Measurements from ENCODE around the gene RAPGEF3. TPM values are rescaled to one million over a fixed set of nuclear protein-coding genes. Genes with fewer than 3 reads are reported as not detected.

RAPGEF3 gene
- total RNA-seq, 1 donor from 2014 or later: 165 TPM

DNA sequence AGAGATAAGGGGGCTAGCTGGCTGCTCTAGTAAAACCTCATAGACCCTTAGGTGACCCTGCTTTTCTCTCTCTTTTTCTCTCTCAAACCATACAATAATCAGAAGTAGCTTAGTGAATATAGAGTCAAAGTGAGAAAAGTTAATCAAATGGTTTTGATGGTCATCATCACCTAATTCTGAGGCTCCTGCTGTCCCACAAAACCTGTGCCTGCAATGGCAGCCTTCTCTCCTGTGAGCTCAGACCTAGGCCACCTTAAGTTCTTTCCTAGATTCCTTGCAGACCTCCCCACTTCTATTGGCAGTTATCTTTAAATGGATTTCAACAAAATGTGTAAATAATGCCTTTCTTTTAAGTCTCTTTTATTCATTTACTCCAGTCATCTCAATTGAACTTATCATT is 51.3 kb downstream of the RAPGEF3 start:
- no peak for DNase-seq (ENCODE audit: low spot score in 2 of 2)
- intact Hi-C loops (cut with DNase I): loop anchor here (2.0 to 10.0 kb wide), 3 partner anchors 131 to 257 kb away; partner anchors contain the start of genes TMEM106C and VDR
- H3K9me3 ChIP-seq: no peaks in the 10 kb centered on the region
- peaks cover 0 to 6% of the 10 kb centered on the region in 2 donors for H3K4me1 ChIP-seq
- H3K27ac ChIP-seq: no peak overlapping the region
- H3K36me3 ChIP-seq: no peaks in the 10 kb centered on the region
- TF ChIP-seq, protein P1, sequence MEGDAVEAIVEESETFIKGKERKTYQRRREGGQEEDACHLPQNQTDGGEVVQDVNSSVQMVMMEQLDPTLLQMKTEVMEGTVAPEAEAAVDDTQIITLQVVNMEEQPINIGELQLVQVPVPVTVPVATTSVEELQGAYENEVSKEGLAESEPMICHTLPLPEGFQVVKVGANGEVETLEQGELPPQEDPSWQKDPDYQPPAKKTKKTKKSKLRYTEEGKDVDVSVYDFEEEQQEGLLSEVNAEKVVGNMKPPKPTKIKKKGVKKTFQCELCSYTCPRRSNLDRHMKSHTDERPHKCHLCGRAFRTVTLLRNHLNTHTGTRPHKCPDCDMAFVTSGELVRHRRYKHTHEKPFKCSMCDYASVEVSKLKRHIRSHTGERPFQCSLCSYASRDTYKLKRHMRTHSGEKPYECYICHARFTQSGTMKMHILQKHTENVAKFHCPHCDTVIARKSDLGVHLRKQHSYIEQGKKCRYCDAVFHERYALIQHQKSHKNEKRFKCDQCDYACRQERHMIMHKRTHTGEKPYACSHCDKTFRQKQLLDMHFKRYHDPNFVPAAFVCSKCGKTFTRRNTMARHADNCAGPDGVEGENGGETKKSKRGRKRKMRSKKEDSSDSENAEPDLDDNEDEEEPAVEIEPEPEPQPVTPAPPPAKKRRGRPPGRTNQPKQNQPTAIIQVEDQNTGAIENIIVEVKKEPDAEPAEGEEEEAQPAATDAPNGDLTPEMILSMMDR (IDR thresholded peaks at IDR 0.05): no peak
- H3K4me3 ChIP-seq: no peak overlapping the region
- no peaks in the 10 kb centered on the region for H3K27me3 ChIP-seq

DNA sequence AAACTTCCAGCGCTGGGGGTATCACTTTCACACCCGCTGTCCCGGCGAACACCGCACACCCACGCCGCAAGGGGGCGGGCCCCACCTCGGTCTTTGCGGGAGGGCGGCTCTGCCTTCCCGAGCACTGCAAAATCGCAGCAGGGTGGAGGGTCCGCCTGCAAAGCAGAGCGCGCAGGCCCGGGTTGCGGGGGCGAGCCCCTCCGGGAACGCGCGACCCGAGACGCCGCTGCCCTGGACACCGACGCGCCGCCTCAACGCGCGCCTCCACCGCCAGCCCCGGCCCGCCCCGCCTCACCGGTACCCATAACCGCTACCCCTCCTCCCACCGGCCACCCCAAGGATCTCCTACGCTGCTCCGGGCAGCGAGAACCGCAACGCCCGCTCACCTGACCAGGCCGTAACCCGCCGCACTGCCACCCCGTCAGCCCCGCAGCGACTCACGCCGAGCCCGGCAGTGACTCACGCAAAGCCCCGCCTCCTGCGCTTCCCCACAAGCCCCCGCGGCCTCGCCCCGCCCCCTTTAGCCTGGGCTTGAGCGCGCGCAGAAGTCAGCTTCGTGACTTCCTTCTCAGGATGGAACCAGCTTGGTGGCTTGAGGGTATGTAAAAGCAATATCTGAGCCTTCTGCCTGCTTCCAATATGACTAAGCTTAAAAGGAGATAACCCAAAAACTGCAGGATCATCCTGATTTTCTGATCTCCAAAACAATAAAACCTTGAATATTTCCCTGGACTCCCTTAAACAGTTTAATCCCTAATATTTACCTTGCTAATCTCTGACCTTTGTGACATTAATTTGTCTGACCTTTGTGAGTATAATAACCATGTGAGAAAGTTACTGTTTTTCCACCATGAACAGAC is 52.9 kb downstream of the RAPGEF3 start, which contains the start of gene RPAP3:
Gene RPAP3, minus strand, starts transcription at position 465 of the 860 bp plus-strand sequence. CDS start 3,190 bp downstream, outside the sequence.
- TF ChIP-seq, protein P1 (IDR thresholded peaks at IDR 0.05): peak; percentile 50 to 68 (median 66)
- DNase-seq (ENCODE audit: low spot score in 2 of 2): peak; percentile 85 to 98
- H3K27me3 ChIP-seq: no peaks in the 10 kb centered on the region
- H3K4me1 ChIP-seq: peaks cover 0 to 6% of the 10 kb centered on the region in 2 donors
- intact Hi-C loops (cut with DNase I): loop anchor here (2.0 to 10.0 kb wide), 3 partner anchors 133 to 259 kb away; partner anchors contain the start of genes TMEM106C and VDR
- no peaks in the 10 kb centered on the region for H3K9me3 ChIP-seq
- H3K4me3 ChIP-seq: peak within 1 kb of the TSS; percentile 94 to 95
- no peaks in the 10 kb centered on the region for H3K36me3 ChIP-seq
- H3K27ac ChIP-seq: peak within 1 kb of the TSS; percentile 78 to 94

DNA sequence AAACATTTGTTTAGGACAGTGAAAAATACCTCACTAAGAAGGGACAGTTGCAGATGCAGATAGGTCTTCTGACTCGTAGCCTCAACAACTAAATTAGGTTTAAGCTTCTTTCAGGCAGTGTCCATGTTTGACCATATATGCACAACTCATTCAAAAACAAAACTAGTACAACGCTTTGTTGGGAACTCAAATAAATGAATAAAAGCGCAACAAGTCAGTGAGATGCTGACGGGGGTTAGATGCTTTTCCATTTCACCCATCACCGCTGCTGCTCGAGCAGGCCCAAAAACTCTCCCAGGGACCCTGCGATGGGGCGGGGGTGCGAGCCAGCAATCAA is 53.5 kb downstream of the RAPGEF3 start:
- intact Hi-C loops (cut with DNase I): loop anchor here (5.0 to 10.0 kb wide), 2 partner anchors 197 to 260 kb away; partner anchors contain the start of genes TMEM106C and VDR
- Histone ChIP-seq H3K4me1 (peaks cover 0 to 6% of the 10 kb centered on the region in 2 donors), H3K27ac (peak overlapping the region; percentile 78 to 94), H3K9me3 (no peaks in the 10 kb centered on the region), H3K36me3 (peaks cover 0 to 4% of the 10 kb centered on the region in 2 donors), H3K27me3 (no peaks in the 10 kb centered on the region), H3K4me3 (peak overlapping the region; percentile 94 to 95)
- TF ChIP-seq, protein P1 (IDR thresholded peaks at IDR 0.05): no peak
- no peak for DNase-seq (ENCODE audit: low spot score in 2 of 2)

DNA sequence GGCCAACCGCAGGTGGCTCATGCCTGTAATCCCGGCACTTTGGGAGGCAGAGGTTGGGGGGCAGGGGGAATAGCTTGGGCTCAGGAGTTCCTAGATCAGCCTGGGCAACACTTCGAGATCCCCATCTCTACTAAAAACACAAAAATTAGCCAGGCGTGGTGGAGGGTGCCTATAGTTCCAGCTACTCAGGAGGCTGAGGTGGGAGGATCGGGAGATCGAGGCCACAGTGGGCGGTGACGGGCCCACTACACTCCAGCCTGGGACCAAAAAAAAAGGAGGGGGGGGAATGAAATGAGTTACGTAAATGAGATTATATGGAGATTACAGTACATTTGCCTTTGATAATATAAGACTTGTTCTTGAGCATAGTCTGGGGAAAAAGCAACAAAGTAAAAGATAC is 54.0 kb downstream of the RAPGEF3 start:
- H3K4me3 ChIP-seq: peak overlapping the region; percentile 94 to 95
- peaks cover 0 to 6% of the 10 kb centered on the region in 2 donors for H3K4me1 ChIP-seq
- H3K36me3 ChIP-seq: peaks cover 0 to 9% of the 10 kb centered on the region in 2 donors
- H3K27ac ChIP-seq: no peak overlapping the region
- intact Hi-C loops (cut with DNase I): loop anchor here (5.0 to 10.0 kb wide), 2 partner anchors 198 to 260 kb away; partner anchors contain the start of genes TMEM106C and VDR
- H3K9me3 ChIP-seq: no peaks in the 10 kb centered on the region
- no peaks in the 10 kb centered on the region for H3K27me3 ChIP-seq
- TF ChIP-seq, protein P1 (IDR thresholded peaks at IDR 0.05): no peak
- DNase-seq (ENCODE audit: low spot score in 2 of 2): no peak

DNA sequence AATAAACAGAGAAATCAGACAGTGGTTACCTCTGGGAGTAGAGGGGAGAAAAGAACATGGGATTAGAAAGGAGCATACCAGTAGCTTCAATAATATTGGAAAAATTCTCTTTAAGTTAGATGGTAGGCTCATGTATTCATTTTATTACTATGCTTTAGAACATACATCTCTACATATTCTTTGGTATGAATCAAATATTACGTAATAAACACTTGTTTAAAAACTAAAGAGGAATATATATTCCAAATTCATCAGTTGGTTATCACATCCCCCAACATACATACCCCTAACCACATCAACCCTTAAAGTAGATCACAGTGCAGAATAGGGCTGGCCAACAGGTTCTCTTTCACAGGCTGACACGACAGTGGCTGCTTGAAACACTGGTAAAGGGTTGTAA is 58.4 kb downstream of the RAPGEF3 start:
- Histone ChIP-seq H3K27me3 (no peaks in the 10 kb centered on the region), H3K27ac (no peak overlapping the region), H3K36me3 (peaks cover 0 to 39% of the 10 kb centered on the region in 2 donors), H3K4me1 (peaks cover 0 to 2% of the 10 kb centered on the region in 2 donors), H3K9me3 (no peaks in the 10 kb centered on the region), H3K4me3 (no peak overlapping the region)
- TF ChIP-seq, protein P1 (IDR thresholded peaks at IDR 0.05): no peak
- intact Hi-C loops (cut with DNase I): loop anchor here (10.0 kb wide), 1 partner anchor 265 kb away; the partner anchor contains the start of gene TMEM106C
- DNase-seq (ENCODE audit: low spot score in 2 of 2): no peak
